ENCODE data around the gene CDON. TPM values are rescaled to one million over a fixed set of nuclear protein-coding genes. Genes with fewer than 3 reads are reported as not detected.

CDON gene
- total and polyA plus RNA-seq, 2 of the 13 experiments (the other 11 are each of a cell fraction or from before 2014, with no cell fraction given) = 9.6 to 12.8 TPM

GRCh38 chr11:126026579-126026978 lies 36.1 kb downstream of the CDON start:
- H2AFZ ChIP-seq (ENCODE audit: low read length) = no peak overlapping the region
- peak overlapping the region; percentile 26 for H3K27ac ChIP-seq (ENCODE audit: extremely low read length, insufficient read depth, low read length)
- peak overlapping the region; percentile 2; the same call in 1 of the 2 replicates for H3K4me2 ChIP-seq (ENCODE audit: low read depth, low read length)
- peak; percentile 62; the same call in 2 of the 3 replicates for ATAC-seq
- H3K4me3 ChIP-seq (replicated peaks in 1 of 3; ENCODE audit: insufficient read depth in 1 of 3, low read depth in 2 of 3, low read length in 3 of 3) = no peak overlapping the region
- peaks cover 39% of the 10 kb centered on the region for H3K4me1 ChIP-seq (ENCODE audit: insufficient read depth, low read length)
- intact Hi-C loops (cut with micrococcal nuclease; ENCODE audit: unreplicated experiment) = no loop called here
- WGBS (ENCODE audit: low lambda C conversion rate) = 21% methylated on average over 2 of the region's 2 CpGs
- no peaks in the 10 kb centered on the region for H3K36me3 ChIP-seq (replicated peaks in 1 of 2; ENCODE audit: control insufficient read depth in 1 of 2, insufficient read depth in 2 of 2, low read length in 2 of 2)
- H3K27me3 ChIP-seq (ENCODE audit: control insufficient read depth in 1 of 2, insufficient read depth in 2 of 2, low read length in 2 of 2) = no peaks in the 10 kb centered on the region
- FAIRE-seq = peak; percentile 32
- POLR2A ChIA-PET = interaction anchor here (0.9 kb wide), 1 partner anchor 35 kb away, joined by 3 read pairs; no protein-coding TSS in a partner anchor
- CTCF ChIA-PET (ENCODE audit: low intra/inter-chr PET ratio, low total read pairs) = no interaction called here
- in situ Hi-C loops (cut with HindIII; ENCODE audit: extremely low pct_ligation_motif_present, low pct_unique_long_range_greater_than_20kb) = no loop called here
- peak; percentile 13 for DNase-seq (ENCODE audit: low spot score)
- no peaks in the 10 kb centered on the region for H3K79me2 ChIP-seq (ENCODE audit: insufficient read depth, low read length)
- H3K9ac ChIP-seq (ENCODE audit: insufficient read depth, low read depth, low read length) = no peak overlapping the region
- no TSS peak for BruUV-seq (replicated peaks)
- TF ChIP-seq ZBTB42 (CRISPR knock-in tag; IDR thresholded peaks at IDR 0.05) (0 out of 2 replicates have a peak, but pooled peaks have one; percentile 47), RARA (CRISPR knock-in tag; IDR thresholded peaks at IDR 0.05) (0 out of 2 replicates have a peak, but pooled peaks have one; percentile 17), BCL6 (CRISPR knock-in tag; IDR thresholded peaks at IDR 0.05) (0 out of 2 replicates have a peak, but pooled peaks have one; percentile 43), PAXIP1 (CRISPR knock-in tag; conservative IDR thresholded peaks at IDR 0.05) (0 out of 2 replicates have a peak, but pooled peaks have one; percentile 30), ZBTB37 (CRISPR knock-in tag; IDR thresholded peaks at IDR 0.05) (no peak), KAT2B (IDR thresholded peaks at IDR 0.05; ENCODE audit: borderline replicate concordance, low read depth, low read length) (no peak), ARID5B (CRISPR knock-in tag; IDR thresholded peaks at IDR 0.05) (peak; percentile 49; the same call in 1 of the 2 replicates), AHR (CRISPR knock-in tag; IDR thresholded peaks at IDR 0.05) (no peak)
- H4K20me1 ChIP-seq (ENCODE audit: insufficient read depth, low read length) = no peaks in the 10 kb centered on the region
- no peaks in the 10 kb centered on the region for H3K9me3 ChIP-seq (ENCODE audit: low read length)

Measured in HepG2 (cell line).